ENCODE measurements around the gene EFNA5. TPM values are rescaled to one million over a fixed set of nuclear protein-coding genes. Genes with fewer than 3 reads are reported as not detected.

Gene EFNA5
- total RNA-seq, 2 donors from 2014 or later: 6.0 to 13.5 TPM

DNA sequence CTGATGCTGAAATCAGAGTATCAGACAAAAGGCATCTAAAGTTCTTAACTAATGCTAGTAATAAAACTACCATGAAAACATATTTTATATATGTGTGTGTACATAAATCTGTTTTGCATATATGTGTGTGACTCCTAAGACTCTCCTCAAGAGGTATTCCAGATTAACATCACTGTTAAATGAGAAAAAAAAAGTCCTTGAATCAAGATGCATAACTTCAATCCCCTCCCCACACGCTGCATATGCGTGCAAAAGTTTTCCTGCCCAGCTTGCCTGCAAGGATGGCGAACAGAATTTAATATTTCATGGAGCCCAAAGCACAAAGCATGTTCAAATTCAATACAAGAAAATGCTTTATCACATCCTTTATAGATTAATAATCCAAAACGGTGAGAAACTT is 34.7 kb downstream of the EFNA5 start:
- ATAC-seq (ENCODE audit: insufficient number of reproducible peaks, low FRiP score, low read depth) (no peak), DNase-seq (ENCODE audit: low spot score) (no peak)
- TF ChIP-seq, protein P1, sequence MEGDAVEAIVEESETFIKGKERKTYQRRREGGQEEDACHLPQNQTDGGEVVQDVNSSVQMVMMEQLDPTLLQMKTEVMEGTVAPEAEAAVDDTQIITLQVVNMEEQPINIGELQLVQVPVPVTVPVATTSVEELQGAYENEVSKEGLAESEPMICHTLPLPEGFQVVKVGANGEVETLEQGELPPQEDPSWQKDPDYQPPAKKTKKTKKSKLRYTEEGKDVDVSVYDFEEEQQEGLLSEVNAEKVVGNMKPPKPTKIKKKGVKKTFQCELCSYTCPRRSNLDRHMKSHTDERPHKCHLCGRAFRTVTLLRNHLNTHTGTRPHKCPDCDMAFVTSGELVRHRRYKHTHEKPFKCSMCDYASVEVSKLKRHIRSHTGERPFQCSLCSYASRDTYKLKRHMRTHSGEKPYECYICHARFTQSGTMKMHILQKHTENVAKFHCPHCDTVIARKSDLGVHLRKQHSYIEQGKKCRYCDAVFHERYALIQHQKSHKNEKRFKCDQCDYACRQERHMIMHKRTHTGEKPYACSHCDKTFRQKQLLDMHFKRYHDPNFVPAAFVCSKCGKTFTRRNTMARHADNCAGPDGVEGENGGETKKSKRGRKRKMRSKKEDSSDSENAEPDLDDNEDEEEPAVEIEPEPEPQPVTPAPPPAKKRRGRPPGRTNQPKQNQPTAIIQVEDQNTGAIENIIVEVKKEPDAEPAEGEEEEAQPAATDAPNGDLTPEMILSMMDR (IDR thresholded peaks at IDR 0.05): no peak
- Histone ChIP-seq H3K36me3 (no peaks in the 10 kb centered on the region), H3K4me1 (ENCODE audit: control insufficient read depth in 1 of 2, low read depth in 2 of 2) (peaks cover 0 to 23% of the 10 kb centered on the region in 2 donors), H3K4me3 (no peak overlapping the region), H3K27ac (no peak overlapping the region), H3K27me3 (replicated peaks; ENCODE audit: insufficient read depth) (no peaks in the 10 kb centered on the region), H3K9me3 (no peaks in the 10 kb centered on the region)

DNA sequence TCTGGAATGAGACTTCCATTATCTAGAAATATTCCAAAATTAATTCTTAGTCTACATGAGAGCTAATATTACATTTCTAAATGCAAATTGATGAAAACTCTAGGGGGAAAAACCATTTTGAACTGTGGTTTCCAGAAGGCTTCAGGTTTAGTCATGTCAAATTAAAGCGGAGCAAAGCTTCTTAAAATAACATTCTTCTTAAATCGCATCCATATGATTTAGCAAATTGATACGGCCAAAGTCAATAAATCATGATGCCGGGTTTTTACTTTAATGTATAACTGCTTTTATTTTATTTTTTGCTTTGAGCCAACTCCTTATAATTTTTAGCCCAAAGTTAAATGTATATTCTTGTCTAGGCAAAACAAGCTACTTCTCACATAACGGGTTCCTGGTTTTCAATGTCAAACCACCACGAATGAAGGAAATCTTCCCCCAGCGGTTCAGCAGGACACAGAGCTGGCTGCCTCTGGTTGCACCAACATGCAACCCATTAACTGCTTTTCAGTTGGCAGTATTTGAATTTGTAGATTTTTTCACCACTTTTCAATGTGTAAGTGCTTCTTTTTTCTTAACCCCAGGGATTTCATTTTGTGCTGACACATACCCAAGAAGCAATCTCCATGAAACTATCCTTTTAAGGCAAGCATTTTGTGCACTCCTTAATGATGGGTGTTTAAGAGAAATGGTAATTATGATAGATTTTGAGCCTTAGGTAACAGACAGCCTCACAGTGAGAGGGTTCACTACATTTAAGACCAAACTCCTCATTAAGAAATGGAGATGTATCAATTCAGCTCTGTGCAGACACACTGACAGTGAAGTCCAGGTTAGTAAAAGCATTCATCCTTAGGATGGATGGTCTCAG is 35.5 kb downstream of the EFNA5 start:
- DNase-seq (ENCODE audit: low spot score) (no peak), ATAC-seq (ENCODE audit: insufficient number of reproducible peaks, low FRiP score, low read depth) (no peak)
- no peaks in the 10 kb centered on the region for H3K27me3 ChIP-seq (replicated peaks; ENCODE audit: insufficient read depth)
- peaks cover 0 to 23% of the 10 kb centered on the region in 2 donors for H3K4me1 ChIP-seq (ENCODE audit: control insufficient read depth in 1 of 2, low read depth in 2 of 2)
- no peaks in the 10 kb centered on the region for H3K36me3 ChIP-seq
- TF ChIP-seq, protein P1 (IDR thresholded peaks at IDR 0.05): no peak
- no peaks in the 10 kb centered on the region for H3K9me3 ChIP-seq
- H3K4me3 ChIP-seq: no peak overlapping the region
- no peak overlapping the region for H3K27ac ChIP-seq

DNA sequence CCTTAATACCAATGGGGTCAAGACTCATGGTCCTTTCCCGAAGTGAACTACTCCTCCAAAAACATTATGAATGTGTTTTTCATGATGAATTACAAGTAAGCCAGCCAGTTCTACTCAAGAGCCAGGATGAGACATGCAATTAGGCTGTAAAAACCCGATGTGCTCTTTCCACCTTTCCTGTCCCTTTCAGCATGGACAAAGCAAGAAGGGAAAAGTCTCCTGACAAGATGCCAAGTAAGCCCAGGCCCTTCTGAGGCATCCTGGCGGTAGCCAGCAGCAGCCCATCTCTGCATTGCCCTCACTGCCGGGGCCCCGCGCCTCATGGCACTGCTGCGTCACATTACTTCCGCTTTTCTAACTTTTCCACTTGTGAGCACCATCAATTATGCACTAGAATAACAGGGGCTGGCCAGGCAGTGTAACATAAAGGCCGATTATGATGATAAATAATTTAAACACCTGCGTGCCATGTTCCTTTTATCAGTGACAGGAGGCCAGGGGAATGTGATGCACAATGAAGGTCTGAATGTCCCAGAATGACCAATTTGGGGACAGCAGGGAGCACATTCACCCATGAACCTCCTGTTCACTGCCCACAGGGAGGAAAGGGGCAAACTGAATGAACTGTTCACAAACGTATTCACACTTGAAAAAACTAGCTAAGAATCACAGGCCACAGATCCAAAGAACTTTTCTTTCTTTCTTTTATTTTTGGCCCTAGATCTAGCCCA is 37.4 kb downstream of the EFNA5 start:
- H3K27me3 ChIP-seq (replicated peaks; ENCODE audit: insufficient read depth): no peaks in the 10 kb centered on the region
- no peak for DNase-seq (ENCODE audit: low spot score)
- H3K4me3 ChIP-seq: no peak overlapping the region
- no peak overlapping the region for H3K27ac ChIP-seq
- H3K9me3 ChIP-seq: no peaks in the 10 kb centered on the region
- no peak for ATAC-seq (ENCODE audit: insufficient number of reproducible peaks, low FRiP score, low read depth)
- peaks cover 0 to 23% of the 10 kb centered on the region in 2 donors for H3K4me1 ChIP-seq (ENCODE audit: control insufficient read depth in 1 of 2, low read depth in 2 of 2)
- TF ChIP-seq, protein P1 (IDR thresholded peaks at IDR 0.05): no peak
- no peaks in the 10 kb centered on the region for H3K36me3 ChIP-seq

DNA sequence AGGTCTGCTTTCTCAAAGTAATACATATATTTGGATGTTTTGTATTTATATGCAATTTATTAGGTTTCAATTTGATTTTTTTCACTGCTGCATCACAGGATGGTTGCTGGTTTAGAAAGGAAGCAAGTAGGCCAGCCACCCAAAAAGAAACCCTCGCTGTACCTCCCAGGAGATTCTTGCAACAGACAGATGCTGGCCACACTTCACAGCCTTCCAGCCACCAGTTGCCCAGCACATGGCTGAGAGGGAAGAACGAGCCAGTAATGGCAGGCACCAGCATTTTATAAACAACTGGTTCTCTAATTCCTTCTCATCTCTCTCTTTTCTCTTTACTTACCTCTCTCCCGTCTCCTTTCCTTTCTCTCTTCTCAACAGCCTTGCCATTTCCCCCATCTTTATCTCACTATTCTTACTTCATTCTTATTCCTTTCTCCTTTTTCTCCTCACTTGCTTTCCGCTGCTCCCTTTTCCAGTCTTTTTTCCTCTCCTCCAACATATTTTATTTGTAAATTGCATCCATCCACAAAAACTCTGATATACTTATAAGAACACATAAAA is 38.9 kb downstream of the EFNA5 start:
- Histone ChIP-seq H3K27ac (no peak overlapping the region), H3K36me3 (no peaks in the 10 kb centered on the region), H3K4me1 (ENCODE audit: control insufficient read depth in 1 of 2, low read depth in 2 of 2) (peaks cover 0 to 19% of the 10 kb centered on the region in 2 donors), H3K9me3 (no peaks in the 10 kb centered on the region), H3K27me3 (replicated peaks; ENCODE audit: insufficient read depth) (no peaks in the 10 kb centered on the region), H3K4me3 (no peak overlapping the region)
- DNase-seq (ENCODE audit: low spot score): no peak
- ATAC-seq (ENCODE audit: insufficient number of reproducible peaks, low FRiP score, low read depth): no peak
- TF ChIP-seq, protein P1 (IDR thresholded peaks at IDR 0.05): no peak

DNA sequence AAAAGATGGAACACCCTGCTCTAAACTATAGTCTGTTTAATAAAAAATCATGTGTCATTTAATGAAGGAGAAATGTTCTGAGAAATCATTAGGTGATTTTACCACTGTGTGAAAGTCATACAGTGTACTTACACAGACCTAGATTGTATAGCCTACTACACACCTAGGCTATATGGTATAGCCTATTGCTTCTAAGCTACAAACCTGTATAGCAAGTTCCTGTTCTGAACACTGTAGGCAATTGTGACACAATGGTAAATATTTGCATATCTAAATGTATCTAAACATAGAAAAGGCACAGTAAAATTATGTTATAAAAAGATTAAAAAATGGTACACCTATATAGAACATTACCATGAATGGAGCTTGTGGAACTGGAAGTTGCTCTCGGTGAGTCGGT is 40.6 kb downstream of the EFNA5 start:
- ATAC-seq (ENCODE audit: insufficient number of reproducible peaks, low FRiP score, low read depth): no peak
- Histone ChIP-seq H3K27me3 (replicated peaks; ENCODE audit: insufficient read depth) (no peaks in the 10 kb centered on the region), H3K27ac (no peak overlapping the region), H3K4me3 (no peak overlapping the region), H3K9me3 (no peaks in the 10 kb centered on the region), H3K4me1 (ENCODE audit: control insufficient read depth in 1 of 2, low read depth in 2 of 2) (peaks cover 0 to 13% of the 10 kb centered on the region in 2 donors), H3K36me3 (no peaks in the 10 kb centered on the region)
- no peak for DNase-seq (ENCODE audit: low spot score)
- TF ChIP-seq, protein P1 (IDR thresholded peaks at IDR 0.05): no peak
